MM.1S (cell line): ENCODE data around the gene FSIP1.

Experiments used
- CTCF ChIP-seq: fragments of 300-600 bp; sonication (generic); IDR thresholded peaks from 2 replicates; pipeline ENCODE4 v1.5.1; 2016; ENCODE audit warnings: antibody characterized with exemption, low read length, mixed read lengths
- EZH2 ChIP-seq: fragments of 300-600 bp; sonication (generic); optimal IDR thresholded peaks from 2 replicates; pipeline ENCODE3; 2017; ENCODE audit warnings: low read depth, mild to moderate bottlenecking, antibody characterized with exemption, low read length, mixed read lengths
- EZH2phosphoT487 ChIP-seq: fragments of 300-600 bp; sonication (generic); IDR thresholded peaks from 2 replicates; pipeline ENCODE4 v1.6.1; 2018; ENCODE audit warnings: antibody characterized with exemption, low read length

DNA sequence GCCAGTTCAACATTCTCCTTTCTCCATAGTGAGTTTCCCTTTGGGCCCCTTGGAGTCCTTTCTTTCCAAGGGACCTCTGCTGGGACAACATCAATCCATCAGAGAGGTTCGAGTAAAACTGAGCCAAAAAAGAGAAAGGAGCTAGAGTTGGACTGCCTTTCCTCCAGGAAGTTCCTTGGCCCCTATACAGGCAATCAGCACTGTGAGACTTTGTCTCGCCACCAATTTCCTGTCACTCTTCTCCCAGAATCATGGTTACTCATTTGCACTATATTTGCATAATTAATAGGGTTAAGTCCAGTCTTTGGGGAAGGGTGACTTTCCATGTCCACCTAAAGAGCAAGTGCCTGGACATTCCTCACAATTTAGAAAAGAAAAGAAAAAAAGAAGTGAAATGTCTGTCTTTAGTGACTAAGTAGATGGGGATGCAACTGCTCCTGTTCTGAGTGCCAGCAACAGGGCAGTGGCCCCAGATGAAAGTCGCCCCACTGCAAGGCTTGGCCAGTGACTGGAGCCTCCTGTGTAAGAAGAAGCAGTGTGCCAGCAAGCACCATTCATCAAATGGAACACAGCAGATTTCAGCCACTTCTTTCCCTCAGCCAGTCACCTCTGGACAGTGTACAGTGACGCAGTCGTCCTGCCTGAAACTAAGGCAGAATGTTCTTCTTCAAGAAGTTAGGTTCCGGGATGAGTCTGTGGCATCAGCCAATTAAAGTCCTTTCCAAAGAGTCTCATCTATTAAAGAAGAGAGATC lies 91.6 kb downstream of the FSIP1 start:
- TF ChIP-seq CTCF (no peak), EZH2 (no peak), EZH2phosphoT487 (no peak)
